Neural cell (in vitro differentiated cells): Measurements from ENCODE around the gene SLC6A7. TPM values are rescaled to one million over a fixed set of nuclear protein-coding genes. Genes with fewer than 3 reads are reported as not detected.

Experiments used
- H2AFZ ChIP-seq: fragments of 200-600, 300-800 bp; sonication (generic), shearing (Covaris generic); 2 replicates; pipeline ENCODE4 v1.6.0; 2014; ENCODE audit warnings: low read depth, mild to moderate bottlenecking, antibody characterized with exemption, low read length, moderate library complexity
- H3F3A ChIP-seq: fragments of 200-600 bp; shearing (Covaris generic); 2 replicates; pipeline ENCODE4 v1.6.1; 2016; ENCODE audit warnings: mild to moderate bottlenecking, moderate library complexity, mixed read lengths, antibody characterized with exemption, low read length; ENCODE audit not compliant: insufficient read depth, poor library complexity, severe bottlenecking
- H3K27ac ChIP-seq: fragments of 200-600, 300-800 bp; sonication (generic), shearing (Covaris generic); 2 replicates; pipeline ENCODE4 v1.5.1; 2014; ENCODE audit warnings: mild to moderate bottlenecking, low read length, moderate library complexity
- H3K27me3 ChIP-seq: fragments of 300-800, 200-600 bp; sonication (generic), shearing (Covaris generic); 2 replicates; pipeline ENCODE4 v1.6.0; 2014; ENCODE audit warnings: mild to moderate bottlenecking, low read depth, low read length, moderate library complexity; ENCODE audit not compliant: insufficient read depth
- H3K36me3 ChIP-seq: fragments of 300-800, 200-600 bp; sonication (generic), shearing (Covaris generic); 2 replicates; pipeline ENCODE4 v1.5.1; 2014; ENCODE audit warnings: mild to moderate bottlenecking, antibody characterized with exemption, low read length, moderate library complexity; ENCODE audit not compliant: insufficient read depth
- H3K4me2 ChIP-seq: fragments of 300-800, 200-600 bp; sonication (generic), shearing (Covaris generic); 2 replicates; pipeline ENCODE4 v1.6.0; 2014; ENCODE audit warnings: mild to moderate bottlenecking, low read length
- H3K4me3 ChIP-seq: fragments of 300-800, 200-600 bp; sonication (generic), shearing (Covaris generic); 2 replicates; pipeline ENCODE4 v1.5.1; 2014; ENCODE audit warnings: mild to moderate bottlenecking, low read length, moderate library complexity
- H3K79me2 ChIP-seq: fragments of 200-600 bp; shearing (Covaris generic); replicated peaks from 2 replicates; pipeline ENCODE4 v1.6.0; 2014; ENCODE audit warnings: mild to moderate bottlenecking, low read length, moderate library complexity; ENCODE audit not compliant: insufficient read depth
- H3K9ac ChIP-seq: fragments of 300-800, 200-600 bp; sonication (generic), shearing (Covaris generic); 2 replicates; pipeline ENCODE4 v1.6.1; 2016; ENCODE audit warnings: mild to moderate bottlenecking, low read length, mixed read lengths
- H3K9me2 ChIP-seq: fragments of 200-600 bp; shearing (Covaris generic); 2 replicates; pipeline ENCODE4 v1.6.1; 2016; ENCODE audit warnings: mild to moderate bottlenecking, low read length, mixed read lengths; ENCODE audit not compliant: insufficient read depth
- H3K9me3 ChIP-seq: fragments of 200-600, 300-800 bp; sonication (generic), shearing (Covaris generic); 2 replicates; pipeline ENCODE4 v1.6.1; 2016; ENCODE audit warnings: mild to moderate bottlenecking, mixed run types, low read length, moderate library complexity, mixed read lengths
- H4K20me1 ChIP-seq: fragments of 200-600 bp; shearing (Covaris generic); 2 replicates; pipeline ENCODE4 v1.6.1; 2016; ENCODE audit warnings: mild to moderate bottlenecking, mixed run types; ENCODE audit not compliant: insufficient read depth
- CTCF ChIP-seq: fragments of 450-650 bp; IDR thresholded peaks from 2 replicates; pipeline ENCODE4 v1.5.1; 2014; ENCODE audit warnings: antibody characterized with exemption, mild to moderate bottlenecking, moderate library complexity; ENCODE audit not compliant: poor library complexity, severe bottlenecking
- EP300 ChIP-seq: fragments of 450-650 bp; conservative IDR thresholded peaks from 2 replicates; pipeline ENCODE4 v1.6.1; 2014; ENCODE audit warnings: antibody characterized with exemption, mild to moderate bottlenecking, moderate library complexity; ENCODE audit not compliant: poor library complexity, severe bottlenecking
- EZH2 ChIP-seq: fragments of 200-600, 300-800 bp; shearing (Covaris generic), sonication (generic); IDR thresholded peaks from 2 replicates; pipeline ENCODE4 v1.6.1; 2014; ENCODE audit warnings: antibody characterized with exemption, low read length, borderline replicate concordance, mild to moderate bottlenecking; ENCODE audit not compliant: insufficient read depth, poor library complexity, severe bottlenecking
- MXI1 ChIP-seq: fragments of 450-650 bp; conservative IDR thresholded peaks from 2 replicates; pipeline ENCODE4 v1.6.1; 2014; ENCODE audit warnings: antibody characterized with exemption, mild to moderate bottlenecking; ENCODE audit not compliant: poor library complexity, severe bottlenecking
- POLR2AphosphoS5 ChIP-seq: IDR thresholded peaks from 2 replicates; pipeline ENCODE4 v1.6.1; 2012
- RAD21 ChIP-seq: fragments of 450-650 bp; conservative IDR thresholded peaks from 2 replicates; pipeline ENCODE4 v1.6.1; 2014; ENCODE audit warnings: antibody characterized with exemption, mild to moderate bottlenecking, moderate library complexity
- REST ChIP-seq: IDR thresholded peaks from 2 replicates; pipeline ENCODE4 v1.6.1; 2012; ENCODE audit warnings: borderline replicate concordance
- SMC3 ChIP-seq: fragments of 450-650 bp; conservative IDR thresholded peaks from 2 replicates; pipeline ENCODE4 v1.6.1; 2014; ENCODE audit warnings: antibody characterized with exemption, mild to moderate bottlenecking, moderate library complexity; ENCODE audit not compliant: poor library complexity
- TAF1 ChIP-seq: IDR thresholded peaks from 2 replicates; pipeline ENCODE4 v1.6.1; 2012; ENCODE audit warnings: low read depth
- polyA plus RNA-seq: library from polyadenylated mRNA; depleted of rRNA; stranded (reverse); fragments of >200 nt; gene quantifications from 2 replicates; pipeline ENCODE4 v1.2.3, GENCODE V29; 2014

Gene SLC6A7
- polyA plus RNA-seq, 1 donor from 2014 or later = 4.6 TPM

DNA sequence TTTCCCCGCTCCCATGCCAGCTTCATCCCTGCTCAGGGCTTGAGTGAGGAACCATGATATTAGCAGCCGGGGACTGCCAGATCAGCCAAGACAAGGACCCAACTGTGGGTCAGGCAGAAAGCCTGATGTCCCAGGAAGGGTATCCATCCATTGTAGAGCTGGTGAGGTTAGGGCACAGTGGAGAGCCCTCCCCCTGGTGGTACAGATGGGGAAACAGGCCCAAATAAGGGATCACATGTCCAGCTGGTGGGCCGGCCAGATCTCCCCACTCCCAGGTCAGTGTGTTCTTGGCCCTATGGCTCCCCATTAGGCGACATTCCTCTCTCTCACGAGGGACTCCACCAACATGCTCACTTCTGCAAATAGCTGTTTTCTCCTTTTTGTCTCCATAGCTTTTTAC is 14.3 kb upstream of the SLC6A7 start:
- Histone ChIP-seq H3K4me2 (no peak overlapping the region), H3K9me3 (no peaks in the 10 kb centered on the region), H3K79me2 (no peaks in the 10 kb centered on the region), H2AFZ (no peak overlapping the region), H3K9ac (no peak overlapping the region), H3K9me2 (no peaks in the 10 kb centered on the region), H3K4me3 (no peak overlapping the region), H3K36me3 (no peaks in the 10 kb centered on the region), H3K27me3 (no peaks in the 10 kb centered on the region), H4K20me1 (no peaks in the 10 kb centered on the region), H3K27ac (no peak overlapping the region), H3F3A (no peaks in the 10 kb centered on the region)
- TF ChIP-seq SMC3 = no peak
- no peak for TF ChIP-seq EP300
- no peak for TF ChIP-seq EZH2
- TF ChIP-seq RAD21 = no peak
- TF ChIP-seq CTCF = no peak

GRCh38 chr5:150176745-150177477 is 13.0 kb upstream of the SLC6A7 start:
- H3K4me3 ChIP-seq = no peak overlapping the region
- no peak overlapping the region for H2AFZ ChIP-seq

DNA sequence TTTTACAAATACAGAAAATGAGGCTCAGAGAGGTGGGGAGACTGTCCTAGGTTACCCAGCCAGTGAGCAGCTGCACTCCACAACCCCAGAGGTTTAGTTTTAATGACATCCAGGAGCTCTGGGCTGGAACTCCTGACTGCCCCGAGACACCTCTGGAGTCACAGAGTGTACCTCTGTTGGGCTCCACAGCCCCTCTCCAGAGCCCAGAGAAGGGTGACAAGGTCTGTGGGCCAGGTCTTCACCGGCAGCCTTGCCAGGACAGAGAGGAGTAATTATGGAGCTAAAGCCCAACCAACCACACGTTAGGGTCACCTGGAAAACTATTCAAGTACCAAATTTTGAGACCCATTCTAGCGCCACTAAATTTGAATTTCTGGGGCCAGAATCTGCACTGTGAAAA is 12.1 kb upstream of the SLC6A7 start:
- no peak overlapping the region for H2AFZ ChIP-seq
- H3K9me2 ChIP-seq = no peaks in the 10 kb centered on the region
- H3K27ac ChIP-seq = no peak overlapping the region
- H4K20me1 ChIP-seq = no peaks in the 10 kb centered on the region
- no peaks in the 10 kb centered on the region for H3K36me3 ChIP-seq
- H3K27me3 ChIP-seq = no peaks in the 10 kb centered on the region
- H3F3A ChIP-seq = no peaks in the 10 kb centered on the region
- no peak overlapping the region for H3K4me3 ChIP-seq
- TF ChIP-seq MXI1 (no peak), POLR2AphosphoS5 (no peak), CTCF (no peak), EZH2 (no peak), REST (no peak), RAD21 (no peak), SMC3 (no peak), EP300 (no peak), TAF1 (no peak)
- no peak overlapping the region for H3K4me2 ChIP-seq
- H3K9ac ChIP-seq = no peak overlapping the region
- no peaks in the 10 kb centered on the region for H3K79me2 ChIP-seq
- H3K9me3 ChIP-seq = no peaks in the 10 kb centered on the region

More at GRCh38 chr5:150176745-150177477, 13.0 kb upstream of the SLC6A7 start:
- no peak overlapping the region for H3K9ac ChIP-seq
- no peaks in the 10 kb centered on the region for H3K79me2 ChIP-seq
- no peaks in the 10 kb centered on the region for H3K9me3 ChIP-seq
- no peaks in the 10 kb centered on the region for H3K27me3 ChIP-seq
- no peaks in the 10 kb centered on the region for H3F3A ChIP-seq
- TF ChIP-seq TAF1 = no peak
- TF ChIP-seq SMC3 = no peak
- no peak for TF ChIP-seq EP300
- TF ChIP-seq MXI1 = no peak
- no peak for TF ChIP-seq RAD21
- no peaks in the 10 kb centered on the region for H3K36me3 ChIP-seq
- no peak overlapping the region for H3K27ac ChIP-seq
- H3K4me2 ChIP-seq = no peak overlapping the region
- no peaks in the 10 kb centered on the region for H4K20me1 ChIP-seq
- H3K9me2 ChIP-seq = no peaks in the 10 kb centered on the region
